ENCODE measurements around the gene CHRNA4.

The CHRNA4 gene

GRCh38 chr20:63318391-63319163 is 42.6 kb downstream of the CHRNA4 start:
- DNase-seq: no peak

- DNase-seq: no peak
Observed at GRCh38 chr20:63317601-63318291, 43.4 kb downstream of the CHRNA4 start.

GRCh38 chr20:63317061-63317460 is 44.1 kb downstream of the CHRNA4 start:
- DNase-seq: no peak

- DNase-seq: no peak
Observed at GRCh38 chr20:63316502-63316921, 44.6 kb downstream of the CHRNA4 start.

- DNase-seq: no peak
Observed at GRCh38 chr20:63315731-63316491, 45.2 kb downstream of the CHRNA4 start.

- DNase-seq: no peak
Observed at GRCh38 chr20:63315240-63315689, 45.9 kb downstream of the CHRNA4 start.

- no peak for DNase-seq
Observed at GRCh38 chr20:63314566-63315239, 46.4 kb downstream of the CHRNA4 start.

GRCh38 chr20:63314015-63314471 is 47.1 kb downstream of the CHRNA4 start:
- DNase-seq: no peak

- DNase-seq: no peak
Observed at GRCh38 chr20:63313349-63314014, 47.7 kb downstream of the CHRNA4 start.

GRCh38 chr20:63312690-63313348 is 48.3 kb downstream of the CHRNA4 start:
- no peak for DNase-seq

- no peak for DNase-seq
Observed at GRCh38 chr20:63312273-63312672, 48.9 kb downstream of the CHRNA4 start.

GRCh38 chr20:63311833-63312243 is 49.3 kb downstream of the CHRNA4 start:
- no peak for DNase-seq

- no peak for DNase-seq
Observed at GRCh38 chr20:63311186-63311832, 49.8 kb downstream of the CHRNA4 start.

GRCh38 chr20:63310265-63310991 is 50.7 kb downstream of the CHRNA4 start:
- no peak for DNase-seq

GRCh38 chr20:63309261-63310071 is 51.7 kb downstream of the CHRNA4 start:
- DNase-seq: no peak

- no peak for DNase-seq
Observed at GRCh38 chr20:63308218-63308911, 52.8 kb downstream of the CHRNA4 start.

- DNase-seq: no peak
Observed at GRCh38 chr20:63307538-63308217, 53.5 kb downstream of the CHRNA4 start.
